Sigmoid colon (tissue), 4 donors: ENCODE measurements around the gene ADGRL2.

Experiments
- EP300 ChIP-seq, 4 donors: sonication (generic); formaldehyde crosslinking; IDR thresholded peaks; one replicate each; pipeline ENCODE4 v1.6.1; 2017; ENCODE audit warnings: antibody characterized with exemption in 4 of 4
- POLR2AphosphoS5 ChIP-seq, 4 donors: sonication (generic); formaldehyde crosslinking; IDR thresholded peaks; one replicate each; pipeline ENCODE4 v1.6.1; 2017; ENCODE audit warnings: antibody characterized with exemption in 4 of 4
- TF ChIP-seq, protein P1 (sequence below), 4 experiments: fragments of 450-650 bp in 3 of 4; fragments of 200-600 bp in 1 of 4; IDR thresholded peaks; one replicate each; pipeline ENCODE4 v1.5.1; 2016 to 2019; ENCODE audit warnings: antibody characterized with exemption in 4 of 4, mild to moderate bottlenecking in 3 of 4, moderate library complexity in 2 of 4

DNA sequence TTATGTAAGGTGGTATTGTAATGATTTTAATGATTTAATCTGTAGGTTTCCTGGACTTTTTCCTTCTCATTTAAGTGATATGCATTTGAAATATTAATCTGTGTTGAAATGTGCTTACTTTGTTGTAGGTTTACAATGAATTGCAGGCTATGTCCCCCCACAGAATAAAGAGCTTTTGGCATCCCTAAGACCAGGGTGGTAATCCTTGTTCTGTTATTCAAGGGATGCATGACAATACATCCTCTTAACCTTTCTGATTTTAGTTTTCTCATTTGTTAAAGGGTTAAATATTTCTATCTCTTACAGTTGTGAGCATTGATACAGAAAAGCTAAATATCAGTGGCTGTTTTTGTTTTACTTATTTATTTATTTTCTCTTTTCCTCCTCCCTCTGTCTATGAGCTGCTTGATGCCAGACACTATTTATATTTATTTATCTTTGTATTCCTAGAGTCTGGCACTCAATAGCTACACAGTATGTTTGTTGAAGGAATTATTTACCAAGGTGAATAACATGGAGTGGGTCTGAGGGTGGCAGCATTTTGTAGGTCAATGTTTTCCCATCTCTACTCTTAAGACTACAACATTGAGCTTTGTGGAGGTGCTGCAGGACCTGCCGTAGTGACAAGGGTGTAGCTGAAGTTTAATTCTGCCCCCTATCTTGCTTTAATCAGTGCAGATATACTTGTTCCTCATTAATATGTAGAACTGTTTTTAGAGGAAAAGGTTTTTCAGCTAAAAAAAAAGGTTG, 19.9 kb upstream of the ADGRL2 start:
- TF ChIP-seq POLR2AphosphoS5 (IDR thresholded peaks at IDR 0.05) (no peak), EP300 (IDR thresholded peaks at IDR 0.05) (no peak)
- TF ChIP-seq, protein P1, sequence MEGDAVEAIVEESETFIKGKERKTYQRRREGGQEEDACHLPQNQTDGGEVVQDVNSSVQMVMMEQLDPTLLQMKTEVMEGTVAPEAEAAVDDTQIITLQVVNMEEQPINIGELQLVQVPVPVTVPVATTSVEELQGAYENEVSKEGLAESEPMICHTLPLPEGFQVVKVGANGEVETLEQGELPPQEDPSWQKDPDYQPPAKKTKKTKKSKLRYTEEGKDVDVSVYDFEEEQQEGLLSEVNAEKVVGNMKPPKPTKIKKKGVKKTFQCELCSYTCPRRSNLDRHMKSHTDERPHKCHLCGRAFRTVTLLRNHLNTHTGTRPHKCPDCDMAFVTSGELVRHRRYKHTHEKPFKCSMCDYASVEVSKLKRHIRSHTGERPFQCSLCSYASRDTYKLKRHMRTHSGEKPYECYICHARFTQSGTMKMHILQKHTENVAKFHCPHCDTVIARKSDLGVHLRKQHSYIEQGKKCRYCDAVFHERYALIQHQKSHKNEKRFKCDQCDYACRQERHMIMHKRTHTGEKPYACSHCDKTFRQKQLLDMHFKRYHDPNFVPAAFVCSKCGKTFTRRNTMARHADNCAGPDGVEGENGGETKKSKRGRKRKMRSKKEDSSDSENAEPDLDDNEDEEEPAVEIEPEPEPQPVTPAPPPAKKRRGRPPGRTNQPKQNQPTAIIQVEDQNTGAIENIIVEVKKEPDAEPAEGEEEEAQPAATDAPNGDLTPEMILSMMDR (IDR thresholded peaks at IDR 0.05): no peak
